RWPE1 (cell line): ENCODE data around the gene AP4S1.
"Not testable (repeated sequence)": the region's sequence is repeated elsewhere in the genome, so short reads cannot be mapped to it uniquely, and the experiment has no call there.

Source experiments
- CTCF ChIA-PET: fragments of 350-600 bp; sonication (Branson Sonifier 250); formaldehyde crosslinking; extraction: SDS; loops from one replicate; lab custom pipeline; 2021; lab: Yijun Ruan, JAX
- POLR2A ChIA-PET: fragments of 400-600 bp; formaldehyde crosslinking; extraction: SDS; loops from one replicate; lab custom pipeline; 2020; ENCODE audit warnings: antibody characterized with exemption; ENCODE audit not compliant: low non-redundant PET; lab: Yijun Ruan, JAX
- DNase-seq: peaks from one replicate; pipeline ENCODE4 v3.0.0; 2012; ENCODE audit warnings: low spot score
- H3K27ac ChIP-seq: fragments of 450-650 bp; 2 replicates; pipeline ENCODE4 v1.5.1; 2017
- TF ChIP-seq, protein P1 (sequence below): fragments of 450-650 bp; conservative IDR thresholded peaks from 2 replicates; pipeline ENCODE4 v1.5.1; 2017; ENCODE audit warnings: low read depth, mild to moderate bottlenecking

The AP4S1 gene

DNA sequence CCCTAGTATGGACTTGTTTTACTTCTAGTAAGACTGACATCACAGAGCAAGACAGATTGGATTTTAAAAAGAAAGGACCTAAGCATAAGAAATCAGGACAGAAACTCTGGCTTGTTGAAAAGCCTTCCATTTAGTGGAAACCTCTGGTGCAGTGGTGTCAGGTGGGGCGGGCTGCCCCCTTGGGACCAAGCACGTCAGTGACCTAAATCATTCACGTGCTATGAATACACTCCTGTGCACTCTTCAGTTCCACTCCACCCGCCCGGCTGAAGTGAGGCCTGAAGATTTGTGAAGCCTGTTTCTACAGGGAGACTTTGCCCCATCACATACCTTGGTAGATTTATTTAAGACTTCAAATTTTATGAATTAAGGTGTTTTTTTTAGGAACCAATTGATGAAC is 58.9 kb downstream of the AP4S1 start:
- ChIA-PET CTCF (interaction anchor here (2.6 kb wide), 1 partner anchor 104 kb away, joined by 8 read pairs; no protein-coding TSS in a partner anchor), POLR2A (no interaction called here)
- no peak for DNase-seq
- TF ChIP-seq, protein P1, sequence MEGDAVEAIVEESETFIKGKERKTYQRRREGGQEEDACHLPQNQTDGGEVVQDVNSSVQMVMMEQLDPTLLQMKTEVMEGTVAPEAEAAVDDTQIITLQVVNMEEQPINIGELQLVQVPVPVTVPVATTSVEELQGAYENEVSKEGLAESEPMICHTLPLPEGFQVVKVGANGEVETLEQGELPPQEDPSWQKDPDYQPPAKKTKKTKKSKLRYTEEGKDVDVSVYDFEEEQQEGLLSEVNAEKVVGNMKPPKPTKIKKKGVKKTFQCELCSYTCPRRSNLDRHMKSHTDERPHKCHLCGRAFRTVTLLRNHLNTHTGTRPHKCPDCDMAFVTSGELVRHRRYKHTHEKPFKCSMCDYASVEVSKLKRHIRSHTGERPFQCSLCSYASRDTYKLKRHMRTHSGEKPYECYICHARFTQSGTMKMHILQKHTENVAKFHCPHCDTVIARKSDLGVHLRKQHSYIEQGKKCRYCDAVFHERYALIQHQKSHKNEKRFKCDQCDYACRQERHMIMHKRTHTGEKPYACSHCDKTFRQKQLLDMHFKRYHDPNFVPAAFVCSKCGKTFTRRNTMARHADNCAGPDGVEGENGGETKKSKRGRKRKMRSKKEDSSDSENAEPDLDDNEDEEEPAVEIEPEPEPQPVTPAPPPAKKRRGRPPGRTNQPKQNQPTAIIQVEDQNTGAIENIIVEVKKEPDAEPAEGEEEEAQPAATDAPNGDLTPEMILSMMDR, result no peak
- H3K27ac ChIP-seq, result no peak overlapping the region

DNA sequence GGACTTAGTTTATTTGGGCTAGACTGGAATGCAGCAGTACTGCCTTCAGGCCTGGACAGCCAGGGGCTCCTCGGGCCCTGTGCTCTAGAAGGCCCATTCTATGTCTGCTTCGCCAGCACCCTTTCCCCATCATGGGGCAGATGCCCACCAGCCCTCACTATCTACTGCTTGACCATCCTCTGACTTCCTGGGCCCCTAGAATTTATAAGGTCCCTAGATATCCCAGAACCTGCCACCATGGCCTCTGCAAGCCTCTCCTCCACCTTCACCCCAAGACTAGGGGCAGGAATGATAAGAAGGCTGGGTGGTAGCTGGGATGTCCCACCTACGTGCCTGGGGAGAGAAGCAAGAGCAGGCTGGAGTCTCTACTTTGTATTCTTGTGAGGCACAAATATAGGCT is 59.6 kb downstream of the AP4S1 start:
- TF ChIP-seq, protein P1, result no peak
- POLR2A ChIA-PET, result no interaction called here
- DNase-seq, result no peak
- CTCF ChIA-PET, result no interaction called here
- no peak overlapping the region for H3K27ac ChIP-seq

DNA sequence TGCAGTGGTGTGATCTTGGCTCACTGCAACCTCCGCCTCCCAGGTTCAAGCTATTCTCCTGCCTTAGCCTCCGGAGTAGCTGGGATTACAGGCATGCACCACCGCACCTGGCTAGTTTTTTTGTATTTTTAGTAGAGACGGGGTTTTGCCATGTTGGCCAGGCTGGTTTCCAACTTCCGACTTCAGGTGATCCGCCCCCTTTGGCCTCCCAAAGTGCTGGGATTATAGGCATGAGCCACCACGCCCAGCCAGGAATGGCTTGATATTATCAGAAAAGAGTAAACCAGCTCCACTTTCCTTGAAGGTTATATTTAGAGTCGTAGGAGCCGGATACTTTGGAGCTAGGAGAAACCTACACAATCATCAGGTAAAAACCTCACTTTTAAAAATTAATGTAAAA is 61.0 kb downstream of the AP4S1 start:
- CTCF ChIA-PET, result interaction anchor here (0.5 to 0.7 kb wide), 2 partner anchors 12 to 94 kb away, joined by 3 read pairs; no protein-coding TSS in a partner anchor
- H3K27ac ChIP-seq, POLR2A ChIA-PET, DNase-seq: not testable (repeated sequence)

DNA sequence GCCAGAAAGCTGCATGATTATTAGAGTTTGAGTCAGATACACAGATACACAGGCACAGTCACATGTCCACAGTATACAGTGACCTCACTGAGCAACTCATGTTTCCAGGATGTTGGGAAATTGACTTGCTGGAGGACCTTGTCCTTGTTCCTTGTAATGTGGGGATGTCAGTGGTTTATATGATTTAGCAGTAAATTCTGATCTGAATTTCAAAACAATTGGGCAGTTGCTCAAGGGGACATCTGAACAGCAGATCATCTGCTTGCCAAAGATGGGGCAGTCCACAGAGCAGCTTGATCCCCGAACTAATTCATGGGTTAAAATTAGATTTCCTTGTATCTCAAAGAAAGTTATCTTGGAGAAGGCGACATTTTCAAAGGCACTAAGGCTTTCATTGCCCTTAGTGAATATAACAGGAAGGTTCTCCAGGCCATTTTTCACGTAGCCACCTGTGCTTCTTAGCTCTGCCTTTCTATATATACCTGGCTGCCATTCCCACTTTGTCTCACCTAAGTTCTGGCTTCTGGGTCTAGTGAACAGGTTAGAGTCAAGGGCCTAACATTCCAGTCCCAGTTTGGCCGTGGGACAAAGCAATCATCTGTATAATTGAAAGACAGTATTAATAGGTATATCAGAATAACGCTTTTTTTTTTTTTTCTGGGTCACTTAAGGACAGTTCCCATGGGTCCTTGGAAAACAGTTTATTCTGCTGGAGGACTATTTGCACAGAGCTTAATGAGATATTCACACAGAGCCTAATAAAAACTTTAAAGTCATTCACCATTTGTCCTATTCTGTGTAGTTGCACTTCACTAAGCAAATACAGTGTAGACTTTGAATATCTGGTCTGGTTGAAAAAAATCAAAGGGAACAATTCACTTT is 65.7 kb downstream of the AP4S1 start:
- ChIA-PET CTCF (interaction anchor here (0.7 kb wide), 1 partner anchor 103 kb away, joined by 3 read pairs; no protein-coding TSS in a partner anchor), POLR2A (interaction anchor here (0.5 kb wide), 1 partner anchor 110 kb away, joined by 3 read pairs; no protein-coding TSS in a partner anchor)
- no peak overlapping the region for H3K27ac ChIP-seq
- DNase-seq, result peak; percentile 26
- TF ChIP-seq, protein P1, result no peak

DNA sequence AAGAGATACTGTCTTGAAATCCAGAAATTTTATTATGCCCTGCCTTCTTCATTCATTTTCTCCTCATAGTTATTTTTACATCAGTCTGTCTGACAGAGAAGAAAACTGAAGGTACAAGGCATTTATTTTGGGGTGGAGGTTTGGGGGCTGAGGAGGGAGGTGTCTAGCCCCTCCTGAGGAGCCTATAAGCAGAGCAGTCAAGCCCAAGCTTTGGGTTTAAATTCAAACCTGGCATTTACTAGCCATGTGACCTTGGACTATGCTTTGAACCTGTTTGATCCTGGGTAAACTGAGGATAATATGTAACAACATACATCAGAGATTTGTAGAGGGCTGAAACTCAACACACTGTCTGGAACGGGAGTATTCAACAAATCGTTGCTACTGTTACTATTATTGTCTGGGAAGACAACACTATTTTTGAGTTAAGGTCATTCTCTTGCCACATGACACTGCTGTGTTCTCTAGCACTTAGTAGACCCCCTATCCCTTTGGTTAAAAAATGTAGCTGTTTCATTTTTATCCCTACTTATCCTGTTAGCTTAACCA is 66.8 kb downstream of the AP4S1 start:
- TF ChIP-seq, protein P1, result no peak
- POLR2A ChIA-PET, result no interaction called here
- no peak overlapping the region for H3K27ac ChIP-seq

DNA sequence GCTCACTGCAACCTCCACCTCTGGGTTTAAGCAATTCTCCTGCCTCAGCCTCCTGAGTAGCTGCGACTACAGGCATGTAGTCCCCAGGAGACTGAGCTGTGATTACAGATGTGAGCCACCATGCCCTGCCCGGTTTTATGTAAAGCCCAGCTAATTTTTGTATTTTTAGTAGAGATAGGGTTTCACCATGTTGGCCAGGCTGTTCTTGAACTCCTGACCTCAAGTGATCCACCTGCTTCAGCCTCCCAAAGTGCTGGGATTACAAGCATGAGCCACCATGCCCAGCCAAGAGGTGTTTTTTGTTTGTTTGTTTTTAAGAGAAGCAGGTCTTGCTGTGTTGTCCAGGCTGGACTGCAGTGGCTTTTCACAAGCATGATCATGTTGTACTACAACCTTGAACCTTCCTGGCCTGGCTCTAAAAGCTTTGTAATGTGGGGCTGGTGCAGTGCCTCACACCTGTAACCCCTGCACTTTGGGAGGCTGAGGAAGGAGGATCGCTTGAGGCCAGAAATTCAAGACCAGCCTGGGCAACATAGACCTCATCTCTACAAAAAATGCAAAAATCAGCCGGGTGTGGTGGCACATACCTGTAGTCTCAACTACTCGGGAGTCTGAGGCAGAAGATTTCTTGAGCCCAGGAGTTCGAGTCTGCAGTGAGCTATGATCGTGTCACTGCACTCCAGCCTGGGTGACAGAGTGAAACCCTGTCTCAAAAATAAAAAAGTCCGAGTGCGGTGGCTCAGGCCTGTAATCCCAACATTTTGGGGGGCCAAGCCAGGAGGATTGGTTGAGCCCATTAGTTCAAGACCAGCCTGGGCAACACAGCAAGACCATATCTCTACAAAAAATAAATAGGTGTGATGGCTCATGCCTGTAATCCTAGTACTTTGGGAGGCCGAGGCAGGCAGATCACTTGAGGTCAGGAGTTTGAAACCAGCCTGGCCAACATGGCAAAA is 68.7 kb downstream of the AP4S1 start:
- DNase-seq, H3K27ac ChIP-seq, POLR2A ChIA-PET: not testable (repeated sequence)
- CTCF ChIA-PET, result interaction anchor here (0.7 kb wide), 1 partner anchor 131 kb away, joined by 3 read pairs; no protein-coding TSS in a partner anchor

More for the DNA sequence above, 66.8 kb downstream of the AP4S1 start:
- CTCF ChIA-PET, result no interaction called here
- no peak for DNase-seq

DNA sequence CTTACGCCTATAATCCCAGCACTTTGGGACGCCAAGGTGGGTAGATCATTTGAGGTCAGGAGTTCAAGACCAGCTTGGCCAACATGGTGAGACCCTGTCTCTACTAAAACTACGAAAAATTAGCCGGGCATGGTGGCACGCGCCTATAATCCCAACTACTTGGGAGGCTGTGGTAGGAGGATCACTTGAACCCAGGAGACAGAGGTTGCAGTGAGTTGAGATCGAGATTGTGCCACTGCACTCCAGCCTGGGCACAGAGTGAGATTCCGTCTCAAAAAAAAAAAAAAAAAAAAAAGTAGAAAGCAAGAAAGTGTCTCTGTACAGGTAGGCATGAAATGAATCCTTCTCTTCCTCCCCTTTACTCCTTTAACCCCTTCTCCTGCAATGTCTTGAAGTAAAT is 70.4 kb downstream of the AP4S1 start:
- POLR2A ChIA-PET, result not testable (repeated sequence)

More for the DNA sequence above, 70.4 kb downstream of the AP4S1 start:
- DNase-seq, CTCF ChIA-PET, H3K27ac ChIP-seq: not testable (repeated sequence)
